Astrocyte (in vitro differentiated cells and primary cell): ENCODE results near the gene ADD1. TPM values are rescaled to one million over a fixed set of nuclear protein-coding genes. Genes with fewer than 3 reads are reported as not detected.

Source experiments
- DNase-seq: peaks from one replicate; pipeline ENCODE4 v3.0.0-alpha.2; 2010; ENCODE audit warnings: low read depth
- FAIRE-seq: peaks from 2 replicates; lab custom pipeline; 2011; peaks lifted over from hg19 to GRCh38; lab: Jason Lieb, UNC
- H2AFZ ChIP-seq: 2 replicates; pipeline ENCODE4 v1.6.0; 2012; ENCODE audit warnings: low read depth, low read length, inconsistent platforms
- H3K27ac ChIP-seq: 2 replicates; pipeline ENCODE4 v1.5.1; 2011; ENCODE audit warnings: low read depth, low read length, inconsistent platforms
- H3K27me3 ChIP-seq: 2 replicates; pipeline ENCODE4 v1.6.0; 2011; ENCODE audit warnings: low read length, inconsistent platforms; ENCODE audit not compliant: insufficient read depth
- H3K36me3 ChIP-seq: 2 replicates; pipeline ENCODE4 v1.5.1; 2011; ENCODE audit warnings: low read length, inconsistent platforms; ENCODE audit not compliant: insufficient read depth
- H3K4me1 ChIP-seq: 2 replicates; pipeline ENCODE4 v1.5.1; 2011; ENCODE audit warnings: low read length, inconsistent platforms; ENCODE audit not compliant: insufficient read depth
- H3K4me2 ChIP-seq: 2 replicates; pipeline ENCODE4 v1.6.0; 2012; ENCODE audit warnings: low read length, inconsistent platforms
- H3K4me3 ChIP-seq: 2 replicates; pipeline ENCODE4 v1.5.1; 2011; ENCODE audit warnings: low read depth, mild to moderate bottlenecking, low read length, inconsistent platforms; ENCODE audit not compliant: insufficient read depth
- H3K79me2 ChIP-seq: 2 replicates; pipeline ENCODE4 v1.6.0; 2012; ENCODE audit warnings: mild to moderate bottlenecking, low read length, inconsistent platforms; ENCODE audit not compliant: insufficient read depth
- H3K9ac ChIP-seq: 2 replicates; pipeline ENCODE4 v1.6.0; 2012; ENCODE audit warnings: mild to moderate bottlenecking, low read length, inconsistent platforms
- H3K9me3 ChIP-seq: 2 replicates; pipeline ENCODE4 v1.5.1; 2012; ENCODE audit warnings: low read depth, mild to moderate bottlenecking, low read length, inconsistent platforms; ENCODE audit not compliant: insufficient read depth
- H4K20me1 ChIP-seq: 2 replicates; pipeline ENCODE4 v1.6.0; 2012; ENCODE audit warnings: low read length, inconsistent platforms; ENCODE audit not compliant: insufficient read depth
- H3K27ac Mint-ChIP-seq: one replicate; pipeline ENCODE4 v1.8.0; 2021; ENCODE audit warnings: mild to moderate bottlenecking, mixed read lengths; ENCODE audit not compliant: unreplicated experiment
- H3K27me3 Mint-ChIP-seq: one replicate; pipeline ENCODE4 v1.8.0; 2021; ENCODE audit warnings: low read depth, mixed read lengths; ENCODE audit not compliant: unreplicated experiment
- H3K36me3 Mint-ChIP-seq: one replicate; pipeline ENCODE4 v1.8.0; 2021; ENCODE audit warnings: low read depth, mixed read lengths; ENCODE audit not compliant: unreplicated experiment
- H3K4me1 Mint-ChIP-seq: one replicate; pipeline ENCODE4 v1.8.0; 2021; ENCODE audit warnings: low read depth, mixed read lengths; ENCODE audit not compliant: unreplicated experiment
- H3K4me3 Mint-ChIP-seq: one replicate; pipeline ENCODE4 v1.8.0; 2021; ENCODE audit warnings: mild to moderate bottlenecking, moderate library complexity, mixed read lengths; ENCODE audit not compliant: unreplicated experiment
- H3K9me3 Mint-ChIP-seq: one replicate; pipeline ENCODE4 v1.8.0; 2021; ENCODE audit warnings: mild to moderate bottlenecking, mixed read lengths; ENCODE audit not compliant: unreplicated experiment
- EZH2 ChIP-seq: IDR thresholded peaks from 2 replicates; pipeline ENCODE4 v1.6.1; 2012; ENCODE audit warnings: mild to moderate bottlenecking, low read length, inconsistent platforms; ENCODE audit not compliant: insufficient read depth
- total RNA-seq: library from RNA; stranded (reverse); gene quantifications from 2 replicates; pipeline ENCODE4 v1.2.1, GENCODE V29; 2021
- TF ChIP-seq, protein P1 (sequence below): IDR thresholded peaks from 2 replicates; pipeline ENCODE4 v1.5.1; 2011; ENCODE audit warnings: low read depth, mild to moderate bottlenecking, inconsistent platforms, low read length, moderate library complexity; ENCODE audit not compliant: insufficient read depth

Gene ADD1
- total RNA-seq, 1 donor from 2014 or later: 280 TPM

DNA sequence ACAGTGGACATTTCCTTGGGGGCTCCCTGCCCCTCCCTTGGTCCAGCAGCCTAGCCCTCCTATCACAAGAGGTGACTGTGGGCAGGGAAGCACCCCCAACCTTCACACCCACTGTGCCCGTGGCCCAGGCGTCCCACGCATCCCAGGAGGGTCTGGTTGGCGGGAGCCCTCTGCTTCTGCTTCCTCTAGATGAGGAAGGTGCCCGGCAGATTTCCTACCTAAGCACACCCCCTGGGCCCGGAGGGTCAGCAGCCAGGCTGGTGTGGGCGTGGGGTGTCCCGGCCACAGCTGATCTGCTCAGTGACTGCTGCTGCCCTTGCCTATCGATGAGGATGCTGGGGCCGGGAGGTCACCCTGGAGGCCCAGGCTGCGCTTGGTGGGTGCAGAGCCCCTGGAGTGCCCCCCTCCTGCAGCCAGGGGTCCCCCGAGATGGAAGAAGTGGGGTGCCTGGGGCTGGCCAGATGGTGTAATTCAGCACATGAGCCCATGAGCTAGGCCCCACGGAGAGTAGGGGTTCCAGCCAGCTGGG is 38.6 kb upstream of the ADD1 start:
- FAIRE-seq: no peak

DNA sequence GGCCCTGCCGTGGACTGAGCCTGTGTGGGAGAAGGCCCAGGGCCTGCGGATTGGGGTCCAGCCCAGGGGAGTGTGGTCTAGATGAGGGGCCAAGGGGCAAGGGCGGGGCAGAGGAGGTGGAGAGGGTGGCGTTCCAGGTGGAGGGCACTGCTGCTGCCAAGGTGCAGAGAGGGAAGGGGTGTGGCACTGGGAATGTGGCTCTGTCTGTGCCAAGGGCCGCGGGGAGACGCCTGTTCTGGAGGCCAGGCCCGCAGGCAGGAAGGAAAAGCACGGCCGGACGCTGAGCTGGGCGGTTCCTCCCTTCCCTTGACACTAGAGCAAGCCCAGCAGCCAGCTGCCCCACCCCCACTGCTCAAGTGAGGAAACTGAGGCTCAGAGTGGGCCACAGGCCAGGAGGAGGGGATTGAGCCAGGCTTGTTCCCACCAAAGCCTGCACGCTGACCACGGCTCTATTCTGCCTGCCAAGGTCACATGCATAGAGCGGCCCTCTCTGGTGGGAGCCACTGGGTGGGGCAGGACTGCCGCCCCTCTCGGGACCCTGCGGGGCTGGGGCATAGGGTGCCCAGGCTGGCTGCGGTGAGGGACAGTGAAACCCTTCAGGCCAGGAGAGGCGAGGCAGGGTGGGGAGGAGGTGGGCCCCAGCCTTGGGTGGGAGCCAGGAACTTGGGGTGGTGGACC is 37.8 kb upstream of the ADD1 start:
- Histone ChIP-seq H3K27ac (no peak overlapping the region), H3K36me3 (no peaks in the 10 kb centered on the region), H3K27me3 (no peaks in the 10 kb centered on the region), H3K4me3 (no peak overlapping the region), H3K9ac (no peak overlapping the region), H3K4me1 (peaks cover 7% of the 10 kb centered on the region), H3K9me3 (no peaks in the 10 kb centered on the region), H3K4me2 (no peak overlapping the region), H4K20me1 (peaks cover 3% of the 10 kb centered on the region), H2AFZ (no peak overlapping the region), H3K79me2 (peaks cover 8% of the 10 kb centered on the region)
- no peak overlapping the region for H3K27ac Mint-ChIP-seq
- TF ChIP-seq, protein P1, sequence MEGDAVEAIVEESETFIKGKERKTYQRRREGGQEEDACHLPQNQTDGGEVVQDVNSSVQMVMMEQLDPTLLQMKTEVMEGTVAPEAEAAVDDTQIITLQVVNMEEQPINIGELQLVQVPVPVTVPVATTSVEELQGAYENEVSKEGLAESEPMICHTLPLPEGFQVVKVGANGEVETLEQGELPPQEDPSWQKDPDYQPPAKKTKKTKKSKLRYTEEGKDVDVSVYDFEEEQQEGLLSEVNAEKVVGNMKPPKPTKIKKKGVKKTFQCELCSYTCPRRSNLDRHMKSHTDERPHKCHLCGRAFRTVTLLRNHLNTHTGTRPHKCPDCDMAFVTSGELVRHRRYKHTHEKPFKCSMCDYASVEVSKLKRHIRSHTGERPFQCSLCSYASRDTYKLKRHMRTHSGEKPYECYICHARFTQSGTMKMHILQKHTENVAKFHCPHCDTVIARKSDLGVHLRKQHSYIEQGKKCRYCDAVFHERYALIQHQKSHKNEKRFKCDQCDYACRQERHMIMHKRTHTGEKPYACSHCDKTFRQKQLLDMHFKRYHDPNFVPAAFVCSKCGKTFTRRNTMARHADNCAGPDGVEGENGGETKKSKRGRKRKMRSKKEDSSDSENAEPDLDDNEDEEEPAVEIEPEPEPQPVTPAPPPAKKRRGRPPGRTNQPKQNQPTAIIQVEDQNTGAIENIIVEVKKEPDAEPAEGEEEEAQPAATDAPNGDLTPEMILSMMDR: no peak
- TF ChIP-seq EZH2: no peak
- FAIRE-seq: no peak
- no peak overlapping the region for H3K4me3 Mint-ChIP-seq
- H3K4me1 Mint-ChIP-seq: peaks cover 4% of the 10 kb centered on the region
- no peak for DNase-seq
- H3K36me3 Mint-ChIP-seq: peaks cover 14% of the 10 kb centered on the region
- H3K27me3 Mint-ChIP-seq: peaks cover 4% of the 10 kb centered on the region
- H3K9me3 Mint-ChIP-seq: no peaks in the 10 kb centered on the region

More for the DNA sequence above, 38.6 kb upstream of the ADD1 start:
- no peak overlapping the region for H3K4me3 Mint-ChIP-seq
- H3K9me3 ChIP-seq: no peaks in the 10 kb centered on the region
- H3K4me2 ChIP-seq: no peak overlapping the region
- peaks cover 15% of the 10 kb centered on the region for H3K79me2 ChIP-seq
- H3K4me3 ChIP-seq: no peak overlapping the region
- no peaks in the 10 kb centered on the region for H3K9me3 Mint-ChIP-seq
- peaks cover 7% of the 10 kb centered on the region for H3K4me1 Mint-ChIP-seq
- no peaks in the 10 kb centered on the region for H3K36me3 ChIP-seq
- no peak for TF ChIP-seq EZH2
- TF ChIP-seq, protein P1: no peak
- DNase-seq: no peak
- H3K27ac ChIP-seq: no peak overlapping the region
- H2AFZ ChIP-seq: no peak overlapping the region
- peaks cover 14% of the 10 kb centered on the region for H3K36me3 Mint-ChIP-seq
- peaks cover 3% of the 10 kb centered on the region for H4K20me1 ChIP-seq
- H3K9ac ChIP-seq: no peak overlapping the region
- H3K4me1 ChIP-seq: peaks cover 15% of the 10 kb centered on the region
- peaks cover 4% of the 10 kb centered on the region for H3K27me3 Mint-ChIP-seq
- no peaks in the 10 kb centered on the region for H3K27me3 ChIP-seq
- peak overlapping the region; percentile 66 for H3K27ac Mint-ChIP-seq
